GM12891 (cell line): ENCODE data around the gene C19orf44.

Source experiments
- POLR2A ChIP-seq: IDR thresholded peaks from 2 replicates; pipeline ENCODE4 v1.6.1; 2011; ENCODE audit warnings: low read depth, low read length, control low read depth
- POLR2AphosphoS5 ChIP-seq: IDR thresholded peaks from 2 replicates; pipeline ENCODE4 v1.6.1; 2011; ENCODE audit warnings: low read depth, low read length, control low read depth
- SPI1 ChIP-seq: IDR thresholded peaks from 2 replicates; pipeline ENCODE4 v1.6.1; 2011; ENCODE audit warnings: low read depth, low read length, control low read depth

DNA sequence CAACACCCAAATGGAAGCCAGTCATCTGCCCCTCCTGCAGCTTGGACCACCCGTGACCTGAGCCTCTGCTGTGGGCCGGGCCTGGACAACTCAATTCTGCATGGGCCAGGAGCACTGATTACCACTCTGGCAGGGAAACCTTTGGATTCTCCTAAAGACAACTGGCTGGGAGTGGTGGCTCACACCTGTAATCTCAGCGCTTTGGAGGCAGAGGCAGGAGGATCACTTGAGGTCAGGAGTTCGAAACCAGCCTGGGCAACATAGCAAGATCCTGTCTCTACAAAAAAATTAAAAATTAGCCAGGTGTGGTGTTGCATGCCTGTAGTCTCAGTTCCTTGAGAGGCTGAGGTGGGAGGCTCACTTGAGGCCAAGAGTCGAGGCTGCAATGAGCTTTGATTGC is 31.0 kb upstream of the C19orf44 start:
- TF ChIP-seq POLR2A (no peak), POLR2AphosphoS5 (no peak), SPI1 (no peak)
